Measurements from ENCODE around the gene SFXN3.

GRCh38 chr10:101043363-101043707 lies 12.3 kb downstream of the SFXN3 start:
- TF ChIP-seq CTCF (IDR thresholded peaks at IDR 0.05) (no peak), POLR2AphosphoS5 (IDR thresholded peaks at IDR 0.05) (no peak), POLR2A (IDR thresholded peaks at IDR 0.05) (no peak), EP300 (IDR thresholded peaks at IDR 0.05) (no peak)

Data from sigmoid colon (tissue), 4 donors.